Kasumi-1 (cell line): ENCODE measurements around the gene MT2A.
"Not testable (repeated sequence)": the region's sequence is repeated elsewhere in the genome, so short reads cannot be mapped to it uniquely, and the experiment has no call there.

ENCODE experiments used
- DNase-seq, 2 experiments: peaks; one replicate each; lab custom pipeline; 2025; lab: John Stamatoyannopoulos, UW

Gene MT2A

DNA sequence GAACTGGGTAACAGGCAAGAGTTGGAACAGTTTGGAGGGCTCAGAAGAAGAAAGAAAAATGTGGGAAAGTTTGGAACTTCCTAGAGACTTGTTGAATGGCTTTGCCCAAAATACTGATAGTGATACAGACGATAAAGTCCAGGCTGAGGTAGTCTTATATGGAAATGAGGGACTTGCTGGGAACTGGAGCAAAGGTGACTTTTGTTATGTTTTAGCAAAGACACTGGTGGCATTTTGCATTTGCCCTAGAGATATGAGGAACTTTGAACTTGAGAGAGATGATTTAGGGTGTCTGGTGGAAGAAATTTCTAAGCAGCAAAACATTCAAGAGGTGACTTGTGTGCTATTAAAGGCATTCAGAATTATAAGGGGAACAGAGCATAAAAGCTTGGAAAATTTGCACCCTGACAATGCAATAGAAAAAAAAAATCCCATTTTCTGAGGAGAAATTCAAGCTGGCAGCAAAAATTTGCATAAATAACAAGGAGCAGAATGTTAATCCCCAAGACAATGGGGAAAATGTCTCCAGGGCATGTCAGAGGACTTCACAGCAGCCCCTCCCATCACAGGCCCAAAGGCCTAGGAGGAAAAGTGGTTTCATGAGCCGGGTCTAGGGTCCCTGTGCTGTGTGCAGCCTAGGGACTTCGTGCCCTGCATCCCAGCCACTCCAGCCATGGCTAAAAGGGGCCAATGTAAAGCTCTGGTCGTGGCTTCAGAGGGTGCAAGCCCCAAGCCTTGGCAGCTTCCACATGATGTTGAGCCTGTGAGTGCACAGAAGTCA, 13.5 kb downstream of the MT2A start:
- DNase-seq = not testable (repeated sequence)

GRCh38 chr16:56623184-56623583, 14.8 kb downstream of the MT2A start:
- DNase-seq = not testable (repeated sequence)

GRCh38 chr16:56623637-56624036, 15.3 kb downstream of the MT2A start:
- DNase-seq = no peak

GRCh38 chr16:56625140-56625942, 17.0 kb downstream of the MT2A start, which contains the start of gene MT1E:
TSS of gene MT1E (plus strand) at chr16:56625781. CDS start at chr16:56625852, 71 bp downstream.
- peak; percentile 32 to 37 for DNase-seq

DNA sequence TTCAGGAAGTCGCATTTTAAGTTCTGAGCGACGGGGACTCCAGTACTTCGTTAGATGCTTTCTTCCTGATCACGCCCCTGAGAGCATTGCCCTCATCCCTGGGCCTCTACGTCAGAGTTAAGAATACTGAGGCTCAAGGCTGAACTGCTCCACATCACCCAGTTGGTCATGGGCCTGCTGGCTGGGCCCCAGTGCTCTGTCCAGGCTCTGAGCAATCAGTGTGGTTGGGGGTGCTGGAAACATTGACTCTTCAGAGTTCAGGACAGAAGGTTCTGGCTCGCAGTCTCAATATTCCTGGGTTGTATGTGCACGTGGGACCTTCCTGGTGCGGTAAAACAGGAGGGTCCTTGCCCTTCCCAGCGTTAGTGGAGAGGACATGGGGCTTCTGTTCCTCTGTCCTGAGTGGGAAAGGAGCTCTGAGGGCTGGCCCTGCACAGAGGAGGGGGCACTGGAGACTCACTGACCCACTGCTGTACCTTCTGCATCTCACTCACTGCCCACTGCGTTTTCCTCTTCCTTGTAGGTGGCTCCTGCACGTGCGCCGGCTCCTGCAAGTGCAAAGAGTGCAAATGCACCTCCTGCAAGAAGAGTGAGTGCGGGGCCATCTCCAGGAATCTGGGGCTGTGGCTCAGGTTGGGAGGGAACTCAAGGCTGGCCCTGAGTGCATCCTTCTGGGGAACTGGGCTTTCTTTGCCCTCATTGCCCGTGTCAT, 17.7 kb downstream of the MT2A start:
- DNase-seq = no peak

GRCh38 chr16:56626685-56627084, 18.3 kb downstream of the MT2A start:
- no peak for DNase-seq

- DNase-seq = no peak
Measured at GRCh38 chr16:56628486-56629350, 20.3 kb downstream of the MT2A start.

DNA sequence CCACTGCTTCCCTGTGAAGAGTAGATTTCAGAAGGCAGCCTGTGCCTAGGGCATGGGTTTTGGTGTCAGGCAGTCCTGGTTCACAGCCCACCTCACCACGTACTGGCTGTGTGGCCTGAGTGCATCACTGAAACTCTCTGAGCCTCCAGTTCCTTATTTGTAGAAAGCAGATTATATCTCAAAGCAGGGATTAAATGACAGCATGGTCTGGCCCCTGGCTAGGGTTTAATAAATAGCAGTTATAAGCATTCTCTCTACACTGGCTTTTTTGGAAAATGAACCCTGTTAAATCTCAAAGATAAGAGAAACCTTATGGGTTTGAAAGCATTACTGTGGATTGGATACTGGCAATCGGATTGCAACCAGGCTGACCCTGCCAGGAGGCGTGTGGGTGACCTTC, 21.1 kb downstream of the MT2A start:
- DNase-seq = no peak

GRCh38 chr16:56630134-56630533, 21.8 kb downstream of the MT2A start:
- no peak for DNase-seq

DNA sequence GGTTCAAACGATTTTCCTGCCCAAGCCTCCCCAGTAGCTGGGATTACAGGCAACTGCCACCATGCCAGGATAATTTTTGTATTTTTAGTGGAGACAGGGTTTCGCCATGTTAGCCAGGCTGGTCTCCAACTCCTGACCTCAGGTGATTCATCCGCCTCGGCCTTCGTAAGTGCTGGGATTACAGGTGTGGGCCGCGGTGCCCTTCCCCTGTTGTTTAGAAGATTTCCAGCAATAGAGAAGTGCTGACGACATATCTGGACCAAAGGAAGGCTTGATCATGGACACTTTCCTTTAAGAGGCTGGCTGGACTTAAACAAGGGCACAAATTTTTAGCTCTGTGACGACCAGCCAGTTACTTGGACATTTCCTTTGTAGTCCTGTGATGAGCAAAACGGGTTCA, 22.8 kb downstream of the MT2A start:
- no peak for DNase-seq

DNA sequence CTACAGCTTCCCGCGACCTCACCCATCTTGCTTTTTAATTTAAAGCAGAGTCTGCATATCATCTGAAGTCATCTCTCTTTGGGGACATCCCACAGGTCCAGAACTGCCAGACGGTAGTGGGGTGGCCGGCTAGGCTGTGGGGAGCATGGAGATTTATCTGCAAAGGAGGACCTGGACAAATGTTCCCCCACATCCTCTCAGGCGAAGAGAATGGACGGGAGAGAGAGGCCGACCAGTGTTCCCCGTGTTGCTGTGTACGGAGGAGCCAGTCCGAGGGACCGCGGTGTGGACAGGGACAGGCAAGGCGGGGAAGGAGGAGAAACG, 23.4 kb downstream of the MT2A start:
- DNase-seq = no peak

GRCh38 chr16:56632156-56632847, 23.9 kb downstream of the MT2A start, which contains the start of gene MT1M:
TSS of gene MT1M (plus strand) at chr16:56632659. CDS start at chr16:56632732, 73 bp downstream.
- no peak for DNase-seq

DNA sequence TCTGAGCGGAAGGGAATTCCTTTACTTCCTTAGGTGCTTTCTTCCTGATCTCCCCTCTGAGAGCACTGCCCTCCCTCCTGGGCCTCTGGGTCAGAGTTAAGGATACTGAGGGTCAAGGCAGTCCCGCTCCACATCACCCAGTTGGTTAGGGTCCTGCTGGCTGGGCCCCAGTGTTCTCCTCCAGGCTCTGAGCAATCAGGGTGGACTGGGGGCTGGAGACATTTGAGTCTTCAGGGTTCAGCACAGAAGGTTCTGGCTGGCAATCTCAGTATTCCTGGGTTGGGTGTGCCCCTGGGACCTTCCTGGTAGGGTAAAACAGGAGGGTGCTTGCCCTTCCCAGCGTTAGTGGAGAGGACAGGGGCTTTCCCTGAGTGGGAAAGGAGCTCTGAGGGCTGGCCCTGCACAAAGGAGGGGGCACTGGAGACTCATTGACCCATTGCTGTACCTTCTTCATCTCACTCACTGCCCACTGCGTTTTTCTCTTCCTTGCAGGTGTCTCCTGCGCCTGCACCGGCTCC, 24.5 kb downstream of the MT2A start:
- no peak for DNase-seq

DNA sequence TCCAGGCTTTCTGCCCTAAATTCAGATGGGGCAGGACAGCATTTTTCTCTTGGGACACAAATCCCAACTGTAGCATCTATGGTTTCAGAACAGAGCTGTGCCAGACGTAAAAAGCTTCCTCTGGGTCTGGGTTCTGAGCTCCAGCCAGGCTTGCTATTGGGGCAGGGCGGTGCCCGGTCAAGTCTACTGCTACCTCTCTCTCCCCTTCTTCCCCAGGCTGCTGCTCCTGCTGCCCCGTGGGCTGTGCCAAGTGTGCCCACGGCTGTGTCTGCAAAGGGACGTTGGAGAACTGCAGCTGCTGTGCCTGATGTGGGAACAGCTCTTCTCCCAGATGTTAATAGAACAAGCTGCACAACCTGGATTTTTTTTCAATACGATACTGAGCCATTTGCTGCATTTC, 25.2 kb downstream of the MT2A start:
- DNase-seq = no peak

DNA sequence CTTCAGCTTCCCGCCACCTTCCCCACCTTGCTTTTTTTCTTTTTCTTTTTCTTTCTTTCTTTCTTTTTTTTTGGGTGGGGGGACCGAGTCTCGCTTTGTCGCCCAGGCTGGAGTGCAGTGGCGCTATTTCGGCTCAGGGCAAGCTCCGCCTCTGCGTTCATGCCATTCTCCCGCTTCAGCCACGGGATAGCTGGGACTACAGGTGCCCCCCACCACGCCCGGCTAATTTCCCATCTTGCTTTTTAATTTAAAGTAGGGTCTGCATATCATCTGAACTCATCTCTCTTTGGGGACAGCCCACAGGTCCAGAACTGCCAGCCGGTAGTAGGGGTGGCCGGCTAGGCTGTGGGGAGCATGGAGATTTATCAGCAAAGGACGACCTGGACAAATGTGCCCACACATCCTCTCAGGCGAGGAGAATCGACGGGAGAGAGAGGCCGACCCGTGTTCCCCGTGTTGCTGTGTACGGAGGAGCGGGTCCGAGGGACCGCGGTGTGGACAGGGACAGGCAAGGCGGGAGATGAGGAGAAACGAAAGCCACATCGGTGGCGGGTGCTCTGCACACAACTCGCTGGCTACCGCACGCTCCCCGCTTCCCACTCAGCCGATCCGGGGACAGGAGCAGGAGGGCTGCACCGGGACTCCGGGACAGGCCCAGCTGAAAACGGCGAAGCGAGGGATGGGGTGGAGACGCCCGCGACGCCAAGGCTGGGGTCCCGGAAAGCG, 26.5 kb downstream of the MT2A start:
- no peak for DNase-seq

DNA sequence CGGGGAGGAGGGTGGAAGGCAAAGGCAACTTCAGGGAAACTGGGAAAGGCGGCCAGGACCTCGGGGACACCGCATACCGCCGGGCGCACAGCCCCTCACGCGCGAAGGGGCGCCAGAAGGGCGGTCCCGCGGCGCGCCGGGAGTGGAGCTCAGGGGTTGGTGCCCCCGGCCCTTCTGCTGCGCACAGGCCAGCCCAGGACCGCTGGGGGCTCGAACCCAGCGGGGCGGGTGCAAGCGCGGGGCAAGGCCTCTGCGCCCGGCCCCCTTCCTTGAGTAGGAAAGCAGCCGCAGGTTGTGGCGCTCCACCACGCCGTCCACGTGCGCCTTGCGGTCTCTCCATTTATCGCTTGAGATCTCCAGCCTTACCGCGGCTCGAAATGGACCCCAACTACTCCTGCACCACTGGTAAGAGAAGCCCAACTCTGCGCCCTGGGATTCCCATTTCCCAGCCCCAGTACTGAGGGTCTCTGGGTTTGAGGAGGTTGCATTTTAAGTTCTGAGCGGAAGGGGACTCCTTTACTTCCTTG, 27.1 kb downstream of the MT2A start:
- no peak for DNase-seq

- no peak for DNase-seq
Measured at GRCh38 chr16:56636616-56637413, 28.4 kb downstream of the MT2A start.

- DNase-seq = no peak
Measured at GRCh38 chr16:56637814-56638750, 29.7 kb downstream of the MT2A start, which contains the start of gene MT1A. TSS of gene MT1A (plus strand) at chr16:56638666. CDS start at chr16:56638739, 73 bp downstream.
